ENCODE results near the gene SEMA4D.

Gene SEMA4D

GRCh38 chr9:89497978-89498851 lies at the start of gene SEMA4D:
Gene SEMA4D, minus strand, starts transcription at chr9:89498113. Its CDS starts 92,657 bp downstream, at chr9:89405456.
- DNase-seq = peak; percentile 66

DNA sequence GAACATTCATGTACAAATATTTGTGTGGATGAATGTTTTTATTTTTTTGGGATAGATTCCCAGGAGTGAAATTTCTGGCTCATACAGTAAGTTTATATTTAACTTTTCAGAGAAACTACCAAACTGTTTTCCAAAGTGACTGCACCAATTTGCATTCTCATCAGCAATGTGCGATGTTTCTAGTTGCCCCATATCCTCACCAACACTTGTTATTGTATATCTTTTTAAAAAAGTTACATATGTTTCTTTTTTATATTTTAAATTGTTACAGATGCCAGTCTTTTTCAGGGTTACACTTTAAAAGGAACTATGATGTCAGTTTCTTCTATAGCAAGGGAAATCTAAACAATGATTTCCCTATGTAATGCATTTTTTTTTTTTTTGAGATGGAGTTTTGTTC lies 49.1 kb upstream of the SEMA4D start:
- DNase-seq = no peak

GRCh38 chr9:89544279-89544661 lies 46.4 kb upstream of the SEMA4D start:
- DNase-seq = no peak

GRCh38 chr9:89543621-89544278 lies 45.8 kb upstream of the SEMA4D start:
- DNase-seq = no peak

GRCh38 chr9:89543111-89543510 lies 45.2 kb upstream of the SEMA4D start:
- DNase-seq = no peak

- DNase-seq = peak; percentile 25
Measured at GRCh38 chr9:89542401-89543021, 44.6 kb upstream of the SEMA4D start.

DNA sequence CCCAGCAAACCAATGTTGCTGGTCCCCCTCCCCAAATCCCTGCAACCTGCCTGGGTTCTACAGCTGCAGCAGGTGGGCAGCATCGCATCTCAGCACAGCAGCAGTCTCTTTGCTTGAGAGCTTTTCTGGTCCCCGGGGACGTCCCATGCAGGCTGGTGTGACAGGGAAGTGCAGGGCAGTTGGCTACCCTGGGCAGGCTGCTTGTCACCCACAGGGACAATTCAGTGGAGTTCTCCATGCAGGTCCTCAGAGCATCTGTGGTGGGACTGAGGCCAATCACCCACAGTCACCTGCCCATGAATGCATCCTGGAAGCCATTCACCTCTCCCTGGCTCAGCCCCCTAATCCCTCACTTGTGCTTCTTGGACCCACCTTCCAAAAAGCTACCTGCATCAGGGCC lies 43.9 kb upstream of the SEMA4D start:
- no peak for DNase-seq

- DNase-seq = no peak
Measured at GRCh38 chr9:89539374-89539773, 41.5 kb upstream of the SEMA4D start.

- DNase-seq = no peak
Measured at GRCh38 chr9:89538871-89539270, 41.0 kb upstream of the SEMA4D start.

- no peak for DNase-seq
Measured at GRCh38 chr9:89537166-89537565, 39.3 kb upstream of the SEMA4D start.

- no peak for DNase-seq
Measured at GRCh38 chr9:89536600-89536999, 38.7 kb upstream of the SEMA4D start.

GRCh38 chr9:89536145-89536574 lies 38.2 kb upstream of the SEMA4D start:
- no peak for DNase-seq

GRCh38 chr9:89535461-89535860 lies 37.5 kb upstream of the SEMA4D start:
- DNase-seq = no peak

- DNase-seq = no peak
Measured at GRCh38 chr9:89534515-89535287, 36.8 kb upstream of the SEMA4D start.

DNA sequence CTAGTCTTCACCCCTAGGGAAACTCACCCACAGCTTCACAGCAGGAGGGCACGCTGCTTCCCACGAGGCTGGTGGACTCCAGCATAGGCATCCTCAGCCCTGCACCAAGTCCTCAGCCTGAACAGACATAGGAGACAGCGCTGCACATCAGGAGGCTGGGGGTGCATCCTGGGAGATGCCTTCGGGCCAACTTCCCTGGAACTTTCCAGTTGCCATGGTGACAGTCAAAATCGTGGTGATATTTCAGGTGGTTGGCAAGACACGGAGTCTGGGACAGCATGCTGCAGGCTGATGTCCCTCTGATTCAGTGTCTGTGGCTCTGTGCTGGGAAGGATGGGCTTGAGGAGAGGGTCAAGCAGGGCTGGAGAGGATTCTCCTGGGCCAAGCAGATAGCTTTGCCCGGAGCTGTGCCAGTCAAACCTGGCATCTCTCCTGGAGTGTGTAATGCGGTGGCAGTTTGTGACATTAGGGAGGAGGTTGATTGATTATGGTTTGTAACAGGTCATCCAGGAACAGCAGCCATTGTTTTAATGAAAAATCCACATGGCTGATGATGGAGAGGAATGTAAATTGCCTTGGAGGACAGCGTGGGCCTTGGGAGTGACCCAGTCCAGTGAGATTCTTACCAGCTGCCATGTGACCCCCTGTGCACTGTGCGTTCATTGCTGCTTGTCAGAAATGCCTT lies 35.6 kb upstream of the SEMA4D start:
- DNase-seq = no peak

GRCh38 chr9:89532944-89533343 lies 35.0 kb upstream of the SEMA4D start:
- no peak for DNase-seq

DNA sequence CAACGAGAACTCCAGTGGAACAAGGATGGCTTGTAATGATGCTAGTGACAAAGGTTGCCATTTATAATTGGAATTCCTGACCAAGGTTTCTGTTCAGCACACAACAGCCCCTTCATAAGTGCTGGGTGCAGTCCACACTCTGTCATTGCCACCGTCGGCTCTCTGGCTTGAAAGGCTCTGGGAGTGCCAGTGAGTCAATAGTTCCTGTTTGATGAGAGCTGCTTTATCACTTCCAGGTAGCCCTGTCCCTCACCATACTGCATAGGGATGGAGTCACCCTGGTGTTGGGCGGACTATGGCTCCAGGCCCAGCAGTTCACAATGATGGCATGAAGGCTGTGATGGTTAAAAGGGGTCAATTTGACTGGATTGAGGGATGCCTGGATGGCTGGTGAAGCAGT lies 34.6 kb upstream of the SEMA4D start:
- no peak for DNase-seq

- no peak for DNase-seq
Measured at GRCh38 chr9:89531766-89532165, 33.9 kb upstream of the SEMA4D start.

DNA sequence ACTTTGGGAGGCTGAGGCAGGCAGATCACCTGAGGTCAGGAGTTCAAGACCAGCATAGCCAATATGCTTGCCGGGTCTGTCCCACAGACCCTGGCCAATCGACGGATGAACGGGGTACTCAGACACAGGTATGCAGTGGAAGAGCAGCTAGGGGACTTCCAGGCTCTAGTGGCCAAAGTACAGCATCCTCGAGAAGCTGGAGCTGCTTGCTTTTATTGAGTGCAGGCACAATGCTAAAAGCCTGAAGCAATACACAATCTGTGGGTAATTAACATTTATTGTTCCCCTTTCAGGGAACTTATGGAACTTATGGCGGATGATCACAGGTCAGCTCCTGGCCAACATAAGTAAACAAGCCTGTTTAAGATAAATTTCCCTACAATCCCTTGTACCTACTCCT lies 32.8 kb upstream of the SEMA4D start:
- no peak for DNase-seq

DNA sequence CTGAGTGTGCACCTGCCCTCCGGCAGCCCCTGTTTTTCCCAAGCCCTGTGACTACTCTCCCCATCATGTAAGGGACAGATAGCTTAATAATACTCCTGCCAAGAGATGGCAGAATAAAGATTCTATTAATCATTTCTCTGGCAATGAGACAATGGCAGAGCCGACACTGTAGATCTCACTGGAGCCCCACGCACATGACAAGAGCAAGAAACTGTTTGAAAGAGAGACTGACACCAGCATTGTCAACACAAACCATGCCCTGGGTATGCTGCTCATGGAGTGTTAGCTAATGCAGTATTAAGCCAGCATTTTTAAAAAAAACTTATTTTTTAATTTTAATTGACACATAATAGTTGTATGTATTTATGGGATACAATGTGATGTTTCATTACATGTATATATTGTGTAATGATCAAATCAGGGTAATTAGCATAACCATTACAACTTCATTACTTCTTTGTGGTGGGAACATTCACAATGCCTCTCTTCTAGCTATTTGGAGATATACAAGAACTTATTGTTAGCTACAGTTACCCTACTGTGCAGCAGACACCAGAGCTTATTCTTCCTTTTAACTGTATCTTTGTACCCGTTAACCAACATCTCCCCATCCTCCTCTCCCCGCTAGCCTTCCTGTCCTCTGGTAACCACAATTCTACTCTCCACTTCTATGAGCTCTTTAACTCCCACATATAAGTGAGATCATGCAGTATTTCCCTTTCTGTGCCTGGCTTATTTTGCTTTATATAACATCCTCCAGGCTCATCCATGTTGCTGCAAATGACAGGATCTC lies 31.5 kb upstream of the SEMA4D start:
- DNase-seq = no peak

DNA sequence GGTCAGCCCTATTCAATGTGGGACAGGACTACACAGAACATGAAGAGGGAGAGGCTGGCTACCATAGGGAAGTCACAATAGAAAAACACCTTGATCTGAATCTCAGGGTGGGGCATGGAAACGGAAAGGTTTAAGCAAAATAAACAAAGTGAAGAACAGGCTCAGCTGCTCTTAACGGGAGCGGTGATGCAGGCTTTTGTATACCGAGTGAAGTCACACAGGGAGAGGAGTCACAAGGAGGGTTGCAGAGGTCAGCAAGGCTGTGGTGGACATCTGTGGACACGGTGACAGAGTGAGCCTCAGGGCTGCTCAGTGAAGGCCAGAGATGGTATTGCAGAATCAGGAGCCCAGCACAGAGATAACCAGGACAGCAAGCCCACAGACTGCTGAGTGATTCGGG lies 30.6 kb upstream of the SEMA4D start:
- peak; percentile 36 for DNase-seq

GRCh38 chr9:89528131-89528530 lies 30.2 kb upstream of the SEMA4D start:
- DNase-seq = no peak

All from NCI-H146 (cell line).